Coronary artery (tissue), 2 donors: ENCODE measurements around the gene PITPNM2.

Source experiments
- DNase-seq: peaks from one replicate; pipeline ENCODE4 v3.0.0-alpha.2; 2017; ENCODE audit warnings: low spot score
- H3K27ac ChIP-seq, 2 donors: fragments of 200-600 bp; sonication (generic); one replicate each; pipeline ENCODE4 v1.5.1; 2016 to 2019
- H3K4me3 ChIP-seq: fragments of 200-600 bp; sonication (generic); 2 replicates; pipeline ENCODE4 v1.5.1; 2016; ENCODE audit warnings: mild to moderate bottlenecking, moderate library complexity
- TF ChIP-seq, protein P1 (sequence below): fragments of 200-600 bp; sonication (generic); IDR thresholded peaks from one replicate; pipeline ENCODE4 v1.5.1; 2019; ENCODE audit warnings: antibody characterized with exemption

The PITPNM2 gene

DNA sequence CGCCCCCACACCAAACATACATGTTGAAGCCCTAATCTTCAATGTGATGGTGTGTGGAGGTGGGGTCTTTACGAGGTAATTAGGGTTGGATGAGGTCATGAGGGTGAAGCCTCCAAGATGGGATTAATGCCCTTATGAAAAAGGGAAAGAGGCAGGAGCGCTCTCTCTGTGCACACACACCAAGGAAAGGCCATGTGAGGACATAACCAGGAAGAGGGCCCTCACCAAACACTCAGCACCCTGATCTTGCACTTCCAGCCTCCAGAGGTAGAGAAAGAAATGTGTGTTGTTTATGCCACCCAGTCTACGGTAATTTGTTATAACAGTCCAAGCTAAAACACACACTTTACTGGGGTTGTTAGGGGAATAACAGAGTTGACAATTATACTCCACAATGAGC, 14.6 kb upstream of the PITPNM2 start:
- TF ChIP-seq, protein P1, sequence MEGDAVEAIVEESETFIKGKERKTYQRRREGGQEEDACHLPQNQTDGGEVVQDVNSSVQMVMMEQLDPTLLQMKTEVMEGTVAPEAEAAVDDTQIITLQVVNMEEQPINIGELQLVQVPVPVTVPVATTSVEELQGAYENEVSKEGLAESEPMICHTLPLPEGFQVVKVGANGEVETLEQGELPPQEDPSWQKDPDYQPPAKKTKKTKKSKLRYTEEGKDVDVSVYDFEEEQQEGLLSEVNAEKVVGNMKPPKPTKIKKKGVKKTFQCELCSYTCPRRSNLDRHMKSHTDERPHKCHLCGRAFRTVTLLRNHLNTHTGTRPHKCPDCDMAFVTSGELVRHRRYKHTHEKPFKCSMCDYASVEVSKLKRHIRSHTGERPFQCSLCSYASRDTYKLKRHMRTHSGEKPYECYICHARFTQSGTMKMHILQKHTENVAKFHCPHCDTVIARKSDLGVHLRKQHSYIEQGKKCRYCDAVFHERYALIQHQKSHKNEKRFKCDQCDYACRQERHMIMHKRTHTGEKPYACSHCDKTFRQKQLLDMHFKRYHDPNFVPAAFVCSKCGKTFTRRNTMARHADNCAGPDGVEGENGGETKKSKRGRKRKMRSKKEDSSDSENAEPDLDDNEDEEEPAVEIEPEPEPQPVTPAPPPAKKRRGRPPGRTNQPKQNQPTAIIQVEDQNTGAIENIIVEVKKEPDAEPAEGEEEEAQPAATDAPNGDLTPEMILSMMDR, result no peak
- no peak for DNase-seq
- Histone ChIP-seq H3K4me3 (no peak overlapping the region), H3K27ac (no peak overlapping the region)

DNA sequence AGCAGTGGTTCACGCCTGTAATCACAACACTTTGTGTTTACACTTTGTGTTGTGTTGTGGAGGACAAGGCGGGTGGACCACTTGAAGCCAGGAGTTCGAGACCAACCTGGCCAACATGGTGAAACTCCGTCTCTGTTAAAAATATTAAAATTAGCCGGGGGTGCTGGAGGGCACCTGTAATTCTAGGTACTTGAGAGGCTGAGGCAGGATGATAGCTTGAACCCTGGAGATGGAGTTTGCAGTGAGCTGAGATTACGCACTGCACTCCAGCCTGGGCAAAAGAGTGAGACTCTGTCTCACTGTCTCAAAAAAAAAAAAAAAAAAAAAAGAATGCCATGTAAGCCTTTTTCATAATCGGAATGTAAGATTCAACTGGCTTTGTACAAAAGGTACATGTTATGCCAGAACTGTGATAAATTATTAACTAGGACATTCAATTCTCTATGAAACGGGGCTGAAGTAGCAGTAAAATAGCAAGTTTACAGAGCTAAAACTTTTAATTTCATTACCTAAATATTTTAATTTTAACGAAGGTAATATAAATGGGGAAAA, 13.9 kb upstream of the PITPNM2 start:
- TF ChIP-seq, protein P1, result no peak
- H3K4me3 ChIP-seq, result no peak overlapping the region
- no peak overlapping the region for H3K27ac ChIP-seq
- no peak for DNase-seq

DNA sequence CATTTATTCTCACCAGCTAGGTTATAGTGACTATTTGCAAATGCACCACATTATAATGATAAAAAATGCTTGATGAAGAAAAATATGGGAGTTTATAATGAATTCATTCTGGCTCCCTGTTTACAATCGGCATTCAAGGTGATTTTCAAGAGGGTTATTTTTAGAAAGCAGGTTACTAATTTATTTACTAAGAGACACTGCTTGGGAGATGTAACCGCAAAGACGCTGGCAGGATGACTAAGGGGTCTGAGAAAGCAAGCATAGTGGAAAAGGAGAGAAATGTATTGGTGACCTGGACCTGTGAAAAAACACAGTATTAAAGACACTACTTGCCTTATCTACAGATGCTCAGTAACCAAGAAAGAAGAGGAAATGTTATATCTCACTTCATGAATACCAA, 13.3 kb upstream of the PITPNM2 start:
- Histone ChIP-seq H3K4me3 (no peak overlapping the region), H3K27ac (no peak overlapping the region)
- no peak for DNase-seq
- TF ChIP-seq, protein P1, result no peak

DNA sequence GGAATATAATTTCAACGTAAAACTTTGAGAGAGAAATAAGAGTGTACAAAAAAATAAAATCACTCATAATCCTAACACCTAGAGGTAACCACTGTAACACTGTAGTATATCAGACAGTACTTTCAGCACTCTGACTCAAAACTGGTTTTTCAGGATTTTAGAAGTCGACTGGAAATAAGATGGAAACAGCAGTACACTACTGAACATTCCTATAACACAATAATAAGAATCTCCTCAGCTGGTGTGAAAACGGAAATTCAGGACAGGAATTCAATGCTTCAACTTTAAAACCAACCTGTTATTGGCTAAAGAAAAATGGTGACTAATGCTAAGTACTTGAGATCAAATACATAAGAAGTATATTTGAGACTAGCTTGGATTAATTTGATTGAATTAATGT, 12.3 kb upstream of the PITPNM2 start:
- H3K4me3 ChIP-seq, result no peak overlapping the region
- DNase-seq, result no peak
- TF ChIP-seq, protein P1, result no peak
- H3K27ac ChIP-seq, result no peak overlapping the region

DNA sequence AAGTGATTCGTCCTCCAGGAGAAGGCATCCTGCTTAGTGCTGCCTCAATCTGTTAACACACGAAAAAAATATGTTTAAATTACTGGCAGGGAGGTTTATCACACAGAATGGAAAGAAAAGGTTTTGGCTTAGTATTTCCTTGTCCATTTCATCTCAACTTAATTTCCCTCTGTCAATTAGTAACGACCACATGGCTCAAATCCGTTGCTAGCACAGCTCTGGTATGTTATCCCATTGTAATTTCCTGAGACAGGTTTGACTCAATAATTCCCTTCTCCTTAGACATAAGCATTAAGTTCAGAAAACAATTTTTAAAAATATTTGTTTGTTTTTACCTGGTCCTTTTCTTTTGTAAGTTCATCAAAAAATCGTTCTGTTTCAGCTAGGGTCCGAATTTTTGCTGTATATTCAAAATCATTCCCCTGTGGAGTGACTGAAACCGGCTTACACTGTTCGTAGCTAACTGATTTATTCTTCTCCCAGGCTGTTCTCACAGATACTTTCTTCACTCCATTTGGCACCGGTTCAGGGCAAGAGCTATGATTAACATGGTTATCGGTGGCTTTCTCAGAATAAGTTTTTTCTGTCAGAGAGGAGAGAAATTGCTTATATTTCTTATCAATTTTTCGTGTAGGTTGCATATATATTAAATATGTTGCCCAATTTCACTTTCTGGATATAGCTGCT, 10.1 kb upstream of the PITPNM2 start:
- Histone ChIP-seq H3K4me3 (no peak overlapping the region), H3K27ac (no peak overlapping the region)
- no peak for DNase-seq
- TF ChIP-seq, protein P1, result no peak

DNA sequence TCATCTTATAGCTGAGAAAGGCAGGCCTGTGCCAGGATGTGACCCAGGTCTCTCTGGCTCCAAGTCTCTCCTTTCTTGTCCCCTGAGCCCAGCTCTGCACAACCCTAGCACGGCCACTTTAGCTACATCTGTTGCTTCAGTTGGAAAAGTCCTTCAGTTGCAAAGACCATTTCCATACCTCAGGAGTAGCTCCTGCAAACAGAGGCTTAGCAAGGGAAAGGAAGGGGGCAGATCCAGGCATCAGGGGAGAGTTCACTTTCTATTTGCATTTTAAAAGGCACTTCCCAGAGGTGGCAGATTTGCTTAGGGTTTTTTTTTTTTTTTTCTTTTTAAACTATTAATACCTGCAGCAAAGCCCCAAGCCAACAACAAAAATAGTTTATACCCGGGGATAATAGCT, 3.0 kb upstream of the PITPNM2 start:
- Histone ChIP-seq H3K27ac (no peak overlapping the region), H3K4me3 (no peak overlapping the region)
- no peak for DNase-seq
- TF ChIP-seq, protein P1, result no peak

DNA sequence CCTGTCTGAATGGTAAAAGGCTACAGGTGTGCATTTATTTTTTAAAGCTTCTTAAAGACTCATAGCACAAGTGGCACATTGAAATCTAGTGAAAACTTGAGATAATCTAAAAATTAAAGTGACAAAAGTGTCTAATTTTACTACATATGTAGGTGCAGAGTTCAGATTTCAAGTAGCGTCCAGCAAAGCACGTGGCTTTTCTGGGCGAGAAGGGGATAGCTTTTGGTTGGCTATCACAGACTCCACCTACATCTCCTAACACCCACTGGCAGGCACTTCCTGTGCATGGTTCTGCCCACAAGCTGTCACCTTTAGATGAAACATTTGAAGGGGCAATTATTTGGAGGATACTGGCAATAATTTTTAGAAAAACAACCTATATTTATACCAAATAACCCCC, 1.9 kb upstream of the PITPNM2 start:
- H3K4me3 ChIP-seq, result no peak overlapping the region
- TF ChIP-seq, protein P1, result no peak
- no peak overlapping the region for H3K27ac ChIP-seq
- no peak for DNase-seq
